ENCODE results near the gene PITPNB.

The PITPNB gene

DNA sequence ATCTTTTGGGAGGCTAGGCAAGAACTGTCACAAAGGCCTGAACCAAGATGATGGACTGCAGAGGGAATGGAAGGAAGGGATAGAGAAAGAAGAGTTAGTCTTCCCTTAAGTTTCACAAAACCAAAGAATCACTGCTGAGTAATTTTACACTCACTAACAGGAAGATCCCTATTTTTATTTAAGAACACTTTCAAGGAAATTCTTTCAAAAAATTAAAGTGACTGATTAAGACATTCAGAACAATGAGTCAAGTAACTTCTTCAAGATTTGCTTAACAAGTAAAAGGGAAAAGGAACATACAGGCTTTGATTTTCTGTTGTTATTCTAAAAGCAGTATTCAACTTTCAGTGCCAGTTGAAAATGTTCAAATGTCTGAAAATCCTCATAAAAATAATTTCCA is 3.1 kb downstream of the PITPNB start:
- Histone ChIP-seq H3K36me3 (replicated peaks) (peaks cover 4% of the 10 kb centered on the region), H3K27me3 (replicated peaks) (no peaks in the 10 kb centered on the region), H3K4me3 (ENCODE audit: low read depth, low read length) (no peak overlapping the region), H3K27ac (no peak overlapping the region)
- TF ChIP-seq, protein P1, sequence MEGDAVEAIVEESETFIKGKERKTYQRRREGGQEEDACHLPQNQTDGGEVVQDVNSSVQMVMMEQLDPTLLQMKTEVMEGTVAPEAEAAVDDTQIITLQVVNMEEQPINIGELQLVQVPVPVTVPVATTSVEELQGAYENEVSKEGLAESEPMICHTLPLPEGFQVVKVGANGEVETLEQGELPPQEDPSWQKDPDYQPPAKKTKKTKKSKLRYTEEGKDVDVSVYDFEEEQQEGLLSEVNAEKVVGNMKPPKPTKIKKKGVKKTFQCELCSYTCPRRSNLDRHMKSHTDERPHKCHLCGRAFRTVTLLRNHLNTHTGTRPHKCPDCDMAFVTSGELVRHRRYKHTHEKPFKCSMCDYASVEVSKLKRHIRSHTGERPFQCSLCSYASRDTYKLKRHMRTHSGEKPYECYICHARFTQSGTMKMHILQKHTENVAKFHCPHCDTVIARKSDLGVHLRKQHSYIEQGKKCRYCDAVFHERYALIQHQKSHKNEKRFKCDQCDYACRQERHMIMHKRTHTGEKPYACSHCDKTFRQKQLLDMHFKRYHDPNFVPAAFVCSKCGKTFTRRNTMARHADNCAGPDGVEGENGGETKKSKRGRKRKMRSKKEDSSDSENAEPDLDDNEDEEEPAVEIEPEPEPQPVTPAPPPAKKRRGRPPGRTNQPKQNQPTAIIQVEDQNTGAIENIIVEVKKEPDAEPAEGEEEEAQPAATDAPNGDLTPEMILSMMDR (IDR thresholded peaks at IDR 0.05; ENCODE audit: low read depth, low read length, missing control alignments) = no peak
- in situ Hi-C loops (cut with HindIII; ENCODE audit: low pct_ligation_motif_present, low sequenced_read_pairs) = no loop called here
- DNase-seq = no peak

DNA sequence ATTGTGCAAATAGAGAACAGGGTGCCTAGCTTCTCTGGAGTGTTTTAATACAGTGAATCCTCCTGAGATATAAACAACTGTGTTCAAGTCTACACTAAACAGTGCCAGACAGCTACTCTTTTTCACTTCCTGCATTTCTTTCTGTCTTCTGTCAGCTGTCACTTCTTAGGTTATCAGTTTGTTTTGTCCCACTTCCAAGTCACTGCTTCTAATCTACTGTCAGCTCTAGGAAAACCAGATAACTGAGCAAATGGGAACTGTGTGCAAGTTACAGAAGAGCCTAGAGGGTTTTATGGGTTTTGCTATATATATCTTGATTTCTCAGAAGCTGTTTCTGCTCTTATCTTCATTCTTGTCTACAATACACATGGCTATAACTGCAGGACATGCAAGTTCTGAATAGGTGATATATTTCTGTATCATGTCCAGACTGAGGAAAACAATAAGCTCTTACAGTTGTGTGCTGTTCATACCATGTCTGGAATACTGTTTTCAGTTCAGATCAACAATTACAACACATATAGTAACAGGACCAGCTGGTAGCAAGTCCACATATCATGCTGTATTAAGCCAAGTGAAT is 5.8 kb downstream of the PITPNB start:
- peak; percentile 9 for DNase-seq
- TF ChIP-seq, protein P1 (IDR thresholded peaks at IDR 0.05; ENCODE audit: low read depth, low read length, missing control alignments) = no peak
- in situ Hi-C loops (cut with HindIII; ENCODE audit: low pct_ligation_motif_present, low sequenced_read_pairs) = no loop called here
- H3K4me3 ChIP-seq (ENCODE audit: low read depth, low read length) = no peak overlapping the region
- H3K27me3 ChIP-seq (replicated peaks) = no peaks in the 10 kb centered on the region
- H3K36me3 ChIP-seq (replicated peaks) = peaks cover 19% of the 10 kb centered on the region
- no peak overlapping the region for H3K27ac ChIP-seq

DNA sequence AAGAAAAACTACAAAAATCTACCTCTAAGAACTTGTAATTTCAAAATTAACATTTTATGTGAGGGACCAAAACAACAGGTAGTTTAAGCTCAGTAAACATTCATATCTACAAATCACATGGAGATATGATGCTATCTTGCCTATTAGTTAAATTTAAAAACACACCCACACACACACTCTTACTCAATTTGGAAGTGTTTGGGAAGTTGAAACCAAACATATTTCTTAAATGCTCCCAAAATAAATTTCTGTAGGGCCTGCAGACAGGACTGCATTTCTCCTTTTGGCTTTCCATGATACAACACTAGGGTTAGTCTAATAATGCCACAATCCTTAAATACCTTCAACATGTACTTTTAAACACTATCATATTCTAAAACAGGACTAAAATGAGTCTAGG is 7.0 kb downstream of the PITPNB start:
- Histone ChIP-seq H3K4me3 (ENCODE audit: low read depth, low read length) (no peak overlapping the region), H3K27ac (no peak overlapping the region), H3K36me3 (replicated peaks) (peaks cover 26% of the 10 kb centered on the region), H3K27me3 (replicated peaks) (no peaks in the 10 kb centered on the region)
- in situ Hi-C loops (cut with HindIII; ENCODE audit: low pct_ligation_motif_present, low sequenced_read_pairs) = no loop called here
- TF ChIP-seq, protein P1 (IDR thresholded peaks at IDR 0.05; ENCODE audit: low read depth, low read length, missing control alignments) = no peak
- no peak for DNase-seq

DNA sequence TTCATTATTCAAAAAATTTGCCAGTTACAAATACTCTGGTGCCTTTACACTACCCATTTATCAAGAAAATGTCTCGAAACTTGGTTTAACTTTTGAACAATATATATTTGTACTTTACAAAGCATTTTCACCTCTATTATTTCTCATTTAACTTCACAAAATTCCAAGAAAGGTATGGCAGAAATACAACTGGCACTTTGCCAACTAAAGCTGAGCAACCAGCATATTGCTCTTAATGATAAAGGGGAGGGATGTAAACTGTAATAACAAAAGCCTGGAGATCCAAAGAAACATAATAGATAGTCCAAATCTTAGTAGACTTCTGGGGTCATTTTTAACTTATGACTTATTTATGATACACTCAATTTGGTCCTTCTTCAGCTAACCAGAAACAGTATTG is 7.7 kb downstream of the PITPNB start:
- in situ Hi-C loops (cut with HindIII; ENCODE audit: low pct_ligation_motif_present, low sequenced_read_pairs) = no loop called here
- Histone ChIP-seq H3K27ac (no peak overlapping the region), H3K27me3 (replicated peaks) (no peaks in the 10 kb centered on the region), H3K36me3 (replicated peaks) (peaks cover 27% of the 10 kb centered on the region), H3K4me3 (ENCODE audit: low read depth, low read length) (no peak overlapping the region)
- no peak for DNase-seq
- TF ChIP-seq, protein P1 (IDR thresholded peaks at IDR 0.05; ENCODE audit: low read depth, low read length, missing control alignments) = no peak

DNA sequence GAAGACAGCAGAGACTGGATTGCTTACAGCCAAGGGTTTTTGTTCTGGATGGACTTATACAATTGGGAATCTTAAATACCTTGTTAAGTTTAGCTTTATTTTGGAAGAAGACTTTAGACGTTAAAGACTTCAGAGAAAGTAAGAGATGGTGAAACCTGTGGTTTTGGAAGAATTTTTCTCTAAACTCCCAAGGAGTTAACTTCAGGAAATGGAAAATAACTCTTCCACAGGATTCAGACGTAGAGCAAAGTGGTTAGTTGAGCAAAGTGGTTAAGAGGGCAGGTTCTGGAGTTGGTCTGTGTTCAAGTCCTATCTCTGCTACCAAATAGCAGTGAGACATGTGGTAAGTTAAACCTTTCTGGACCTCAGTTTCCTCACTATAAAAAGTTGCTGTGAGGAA is 12.8 kb downstream of the PITPNB start:
- H3K36me3 ChIP-seq (replicated peaks) = peaks cover 33% of the 10 kb centered on the region
- H3K27ac ChIP-seq = no peak overlapping the region
- DNase-seq = no peak
- in situ Hi-C loops (cut with HindIII; ENCODE audit: low pct_ligation_motif_present, low sequenced_read_pairs) = no loop called here
- no peaks in the 10 kb centered on the region for H3K27me3 ChIP-seq (replicated peaks)
- H3K4me3 ChIP-seq (ENCODE audit: low read depth, low read length) = no peak overlapping the region
- TF ChIP-seq, protein P1 (IDR thresholded peaks at IDR 0.05; ENCODE audit: low read depth, low read length, missing control alignments) = no peak

DNA sequence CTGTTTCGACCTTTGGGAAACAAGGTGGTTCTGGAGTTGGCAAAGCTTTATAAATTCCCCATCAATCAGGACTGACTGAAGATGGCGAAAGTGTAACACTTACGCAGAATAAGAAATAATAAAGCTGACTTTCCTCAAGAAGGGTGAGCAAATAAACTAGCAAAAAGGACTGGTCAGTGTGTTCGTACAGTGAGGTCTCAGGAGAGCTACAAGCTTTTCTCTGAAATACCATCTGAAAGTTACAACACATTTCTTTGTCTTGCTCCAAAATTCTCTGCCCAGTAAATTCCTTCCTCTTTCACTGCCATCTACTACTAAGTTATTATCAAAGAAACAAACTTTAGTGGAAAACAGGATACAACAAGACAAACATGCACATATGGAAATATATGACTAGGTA is 13.4 kb downstream of the PITPNB start:
- DNase-seq = no peak
- TF ChIP-seq, protein P1 (IDR thresholded peaks at IDR 0.05; ENCODE audit: low read depth, low read length, missing control alignments) = no peak
- in situ Hi-C loops (cut with HindIII; ENCODE audit: low pct_ligation_motif_present, low sequenced_read_pairs) = no loop called here
- Histone ChIP-seq H3K36me3 (replicated peaks) (peaks cover 33% of the 10 kb centered on the region), H3K4me3 (ENCODE audit: low read depth, low read length) (no peak overlapping the region), H3K27ac (no peak overlapping the region), H3K27me3 (replicated peaks) (no peaks in the 10 kb centered on the region)

Measured in brain microvascular endothelial cell (primary cell).